Adrenal gland (tissue), 12 donors: ENCODE measurements around the gene SEC16A. TPM values are rescaled to one million over a fixed set of nuclear protein-coding genes. Genes with fewer than 3 reads are reported as not detected.
"Not testable (repeated sequence)": the region's sequence is repeated elsewhere in the genome, so short reads cannot be mapped to it uniquely, and the experiment has no call there.

Experiments used
- DNase-seq, 7 donors: peaks; one replicate each; pipeline ENCODE4 v3.0.0-alpha.2; 2019 to 2020
- H3K27ac ChIP-seq, 5 donors: fragments of 200-600 bp; sonication (generic) in 4 of 5; 1 replicate in 3 of 5; 2 replicates in 2 of 5; pipeline versions ENCODE4 v1.5.1 to v1.8.0; 2016 to 2020; ENCODE audit warnings: mild to moderate bottlenecking in 1 of 5
- H3K27me3 ChIP-seq: fragments of 200-600 bp; 2 replicates; pipeline ENCODE4 v1.8.0; 2021
- H3K36me3 ChIP-seq, 2 donors: fragments of 200-600 bp; replicated peaks in 1 of 2; 1 replicate in 1 of 2; 2 replicates in 1 of 2; pipeline versions ENCODE4 v1.5.1 to v1.8.0; 2018 to 2022
- H3K4me1 ChIP-seq, 2 donors: fragments of 200-600 bp; replicated peaks in 1 of 2; 1 replicate in 1 of 2; 2 replicates in 1 of 2; pipeline versions ENCODE4 v1.5.1 to v1.8.0; 2018 to 2021
- H3K4me3 ChIP-seq, 4 donors: fragments of 200-600 bp; sonication (generic) in 3 of 4; one replicate each; pipeline ENCODE4 v1.5.1; 2016 to 2018
- H3K9me3 ChIP-seq, 3 donors: fragments of 200-600 bp; sonication (generic) in 1 of 3; replicated peaks in 1 of 3; 1 replicate in 2 of 3; 2 replicates in 1 of 3; pipeline versions ENCODE4 v1.5.1 to v1.8.0; 2016 to 2021
- CTCF ChIP-seq, 6 experiments: fragments of 450-650 bp in 4 of 6; fragments of 200-600 bp in 2 of 6; sonication (generic) in 1 of 6; IDR thresholded peaks; 1 replicate in 5 of 6; 2 replicates in 1 of 6; pipeline versions ENCODE4 v1.5.1 to v1.8.0; 2016 to 2021; ENCODE audit warnings: antibody characterized with exemption in 6 of 6, mild to moderate bottlenecking in 2 of 6, moderate library complexity in 1 of 6
- POLR2A ChIP-seq, 2 donors: fragments of 450-650 bp; IDR thresholded peaks; one replicate each; pipeline ENCODE4 v1.6.1; 2017; ENCODE audit warnings: antibody characterized with exemption in 2 of 2, mild to moderate bottlenecking in 2 of 2, moderate library complexity in 1 of 2
- WGBS, 4 donors: extraction: QIAGEN DNeasy Blood & Tissue Kit in 2 of 4; methylation state at CpG; one replicate each; pipeline versions ENCODE4 v1.1.5 to v1.1.7; 2013 to 2017; 5-methylcytosine and 5-hydroxymethylcytosine counted together
- intact Hi-C, 2 donors: fragments of 100-400 bp; cut with DNase I; formaldehyde crosslinking; loops; one replicate each; pipeline versions ENCODE4 v1.14.1 to v1.15.0; 2022 to 2023
- polyA plus RNA-seq, 3 donors: library from polyadenylated mRNA; stranded (reverse); fragments of 200-250 nt in 2 of 3; fragments of 350-450 nt in 1 of 3; fragmentation: Illumina TruSeq in 1 of 3; extraction: RNeasy Lipid Tissue Mini Kit (QIAGEN cat#74804) in 1 of 3; gene quantifications; one replicate each; pipeline ENCODE4 v1.2.3, GENCODE V29; 2013 to 2014
- total RNA-seq, 9 donors: library from RNA; depleted of rRNA in 4 of 9; stranded (reverse); fragments of >200 nt in 4 of 9; fragments of 120-200 nt in 1 of 9; fragmentation: NEBNext Ultra II Directional in 1 of 9; extraction: Animal tissue kit (Norgen Biotek cat#: 25700) in 1 of 9; gene quantifications; one replicate each; pipeline versions ENCODE4 v1.1.0 to v1.2.4, GENCODE V29; 2013 to 2023
- donor health status: healthy with polysubstance abuse.
- donor health status: Bipolar disorder and iron deficiency.
- donor health status: DM: yes; HTN: yes; CAD: no.
- donor health status: DM: no; HTN: no; CAD: no.
- donor health status: DM: no; HTN: no; CAD: no.
- donor health status: DM: yes; HTN: yes; CAD: no.

SEC16A gene
- total and polyA plus RNA-seq, 12 donors = 18.8 to 107 (median 56.5) TPM

DNA sequence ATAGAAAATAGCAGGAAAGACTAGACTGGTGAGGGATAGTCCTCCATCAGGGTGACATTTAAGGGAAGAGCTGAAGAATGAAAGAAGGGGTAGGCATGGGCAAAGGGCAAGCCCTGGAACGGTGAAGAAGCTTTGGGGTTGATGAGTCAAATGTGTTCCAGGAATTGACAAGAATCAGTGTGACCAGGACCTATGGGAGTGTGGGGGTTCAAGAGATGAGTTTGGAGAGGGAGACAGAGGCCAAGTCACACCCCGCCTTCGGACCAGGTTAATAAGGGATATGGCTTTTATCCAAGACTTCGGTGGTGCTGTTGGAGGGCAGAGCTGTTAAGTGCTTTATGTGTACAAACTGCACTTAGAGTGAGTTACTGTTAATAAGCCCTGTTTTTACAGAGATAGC is 71.5 kb downstream of the SEC16A start:
- intact Hi-C loops = no loop called here
- Histone ChIP-seq H3K4me3 (peak overlapping the region in 3 of 4 donors; percentile 86 to 98 (median 94)), H3K9me3 (no peaks in the 10 kb centered on the region), H3K27me3 (no peaks in the 10 kb centered on the region), H3K4me1 (peaks cover 18 to 26% of the 10 kb centered on the region in 2 donors), H3K36me3 (peaks cover 0 to 55% of the 10 kb centered on the region in 2 donors), H3K27ac (no peak overlapping the region)
- TF ChIP-seq CTCF (IDR thresholded peaks at IDR 0.05) = no peak
- no peak for TF ChIP-seq POLR2A (IDR thresholded peaks at IDR 0.05)
- 35 to 43% (median 38%) methylated on average over 4 of the region's 4 CpGs for WGBS, 4 donors
- DNase-seq = no peak

DNA sequence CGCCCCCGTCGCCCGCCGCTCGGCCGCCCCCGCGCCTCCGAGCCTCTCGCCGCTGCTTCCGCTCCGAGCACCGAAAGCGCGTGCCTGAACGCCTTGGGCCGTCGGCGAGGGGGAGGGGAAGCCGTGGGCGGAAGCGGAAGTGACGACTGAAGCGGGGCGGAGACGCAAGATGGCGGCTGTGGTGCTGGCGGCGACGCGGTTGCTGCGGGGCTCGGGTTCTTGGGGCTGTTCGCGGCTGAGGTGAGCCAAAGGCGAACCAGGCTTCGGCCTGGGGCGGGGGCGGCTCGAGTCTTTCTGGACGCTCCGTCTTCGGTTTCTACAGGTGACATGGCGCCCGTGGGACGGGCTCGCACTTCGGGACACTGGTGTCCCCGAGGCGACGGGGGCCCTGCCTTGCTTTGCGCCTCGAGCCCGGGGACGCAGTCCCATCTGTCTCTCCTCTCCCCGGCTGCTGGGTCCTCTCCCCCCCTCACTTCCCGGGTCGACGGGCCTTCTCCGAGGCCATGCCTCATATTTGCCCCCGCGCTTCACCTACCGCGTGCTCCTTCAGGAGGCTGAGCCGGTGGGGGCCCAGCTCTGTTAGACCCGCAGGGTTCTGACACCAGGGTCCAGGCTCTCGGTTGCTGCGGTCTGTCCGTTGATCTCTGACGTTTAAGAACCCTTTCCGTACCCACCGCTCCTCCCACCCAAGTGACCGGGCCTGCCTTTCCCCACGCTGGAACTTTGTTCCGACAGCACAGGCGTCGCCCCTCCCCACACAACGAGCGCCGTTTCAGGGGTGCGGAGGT is 72.1 kb downstream of the SEC16A start, which contains the start of the genes ENTR1 and PMPCA:
Gene ENTR1 (minus strand): TSS at position 115 of the 788 bp plus-strand sequence. CDS start 217 bp downstream, outside the sequence.
Gene PMPCA (plus strand): TSS at position 159 of the 788 bp plus-strand sequence. CDS start 11 bp downstream, at position 170.
- H3K27ac ChIP-seq = peak within 1 kb of the TSS in 4 of 5 donors; percentile 74 to 91 (median 82)
- no peaks in the 10 kb centered on the region for H3K27me3 ChIP-seq
- peaks cover 0 to 54% of the 10 kb centered on the region in 2 donors for H3K36me3 ChIP-seq
- peak within 1 kb of the TSS; percentile 86 to 99 (median 96) for H3K4me3 ChIP-seq
- peaks cover 18 to 26% of the 10 kb centered on the region in 2 donors for H3K4me1 ChIP-seq
- intact Hi-C loops = no loop called here
- H3K9me3 ChIP-seq = no peaks in the 10 kb centered on the region
- DNase-seq = peak; percentile 90 to 96 (median 93)
- peak; percentile 76 to 82 for TF ChIP-seq POLR2A (IDR thresholded peaks at IDR 0.05)
- no peak for TF ChIP-seq CTCF (IDR thresholded peaks at IDR 0.05)
- 0 to 1% (median 0%) methylated on average over 18 to 83 of the region's 83 CpGs for WGBS, 4 donors

DNA sequence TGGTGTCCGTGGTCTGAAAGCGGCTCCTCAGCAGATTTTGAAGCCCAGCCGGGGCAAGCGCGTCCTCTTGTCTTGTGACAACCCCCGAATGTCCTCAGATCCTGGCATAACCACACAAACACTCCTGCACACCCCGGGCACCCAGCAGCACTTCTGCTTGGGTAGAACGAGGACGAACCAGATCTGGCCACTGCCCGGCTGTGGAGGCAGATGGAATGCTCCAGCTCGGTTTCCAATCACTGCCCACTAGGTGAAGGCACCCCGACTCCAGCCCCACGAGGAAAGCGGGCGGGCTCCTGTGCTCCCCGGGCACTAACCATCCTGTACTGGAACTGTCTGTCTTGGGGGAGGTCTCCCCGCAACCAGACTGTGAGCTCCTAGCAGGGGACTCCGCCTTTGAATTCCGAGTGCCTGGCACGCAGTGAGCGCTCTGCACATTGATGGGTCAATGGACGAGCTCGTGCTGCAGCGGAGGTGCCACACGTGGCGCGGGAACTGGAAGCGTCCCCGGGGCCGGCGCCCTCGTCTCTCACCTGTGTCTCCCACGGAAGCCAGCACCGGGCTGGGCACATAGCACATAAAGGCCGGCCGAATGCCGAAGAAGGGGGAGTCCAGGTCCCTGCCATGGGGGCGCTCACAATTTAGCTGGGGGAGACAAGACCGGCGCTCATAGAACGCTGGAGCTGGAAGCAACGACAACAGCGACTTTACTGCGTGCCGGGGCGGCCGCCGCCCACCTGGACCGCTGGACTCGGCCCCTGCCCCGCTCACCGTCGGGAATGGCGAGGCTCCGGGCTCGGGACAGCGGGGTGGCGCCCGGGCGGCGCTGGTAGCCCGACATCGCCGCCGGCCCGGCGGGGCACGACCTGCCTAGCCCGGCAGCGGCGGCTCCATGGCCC is 73.0 kb downstream of the SEC16A start:
- Histone ChIP-seq H3K4me1 (peaks cover 18 to 26% of the 10 kb centered on the region in 2 donors), H3K36me3 (peaks cover 0 to 54% of the 10 kb centered on the region in 2 donors), H3K27ac (peak overlapping the region in 3 of 5 donors; percentile 69 to 91 (median 81)), H3K4me3 (peak overlapping the region in 2 of 4 donors; percentile 44 to 86), H3K9me3 (no peaks in the 10 kb centered on the region), H3K27me3 (no peaks in the 10 kb centered on the region)
- DNase-seq = peak in 6 of 7 donors; percentile 48 to 74 (median 58)
- 8 to 19% (median 13%) methylated on average over 24 to 71 of the region's 71 CpGs for WGBS, 4 donors
- TF ChIP-seq POLR2A (IDR thresholded peaks at IDR 0.05) = no peak
- TF ChIP-seq CTCF (IDR thresholded peaks at IDR 0.05) = no peak
- intact Hi-C loops = no loop called here

DNA sequence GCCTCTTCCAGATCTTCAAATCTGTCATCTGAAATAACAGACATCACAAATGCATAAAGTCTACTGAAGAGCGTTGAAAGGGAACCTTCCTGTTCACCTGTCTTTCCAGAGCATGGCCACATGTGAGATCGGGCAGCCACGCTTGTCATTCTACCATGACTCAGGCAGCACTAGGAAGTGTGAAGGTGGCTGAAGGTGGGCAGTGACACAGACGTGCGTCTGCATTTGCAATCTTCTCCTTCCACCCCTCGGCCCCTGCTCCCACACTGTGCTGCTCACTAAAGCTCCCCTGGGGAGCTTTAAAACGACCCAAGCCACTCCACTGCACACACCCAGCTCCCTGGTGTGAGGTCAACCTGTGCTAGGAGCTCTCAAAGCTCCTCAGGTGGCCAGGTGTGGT is 74.9 kb downstream of the SEC16A start:
- H3K4me1 ChIP-seq = peaks cover 18 to 26% of the 10 kb centered on the region in 2 donors
- H3K36me3 ChIP-seq = peaks cover 0 to 46% of the 10 kb centered on the region in 2 donors
- intact Hi-C loops = no loop called here
- no peak for DNase-seq
- H3K27ac ChIP-seq = no peak overlapping the region
- H3K9me3 ChIP-seq = no peaks in the 10 kb centered on the region
- no peaks in the 10 kb centered on the region for H3K27me3 ChIP-seq
- TF ChIP-seq POLR2A (IDR thresholded peaks at IDR 0.05) (no peak), CTCF (IDR thresholded peaks at IDR 0.05) (no peak)
- 89 to 99% (median 93%) methylated on average over 6 to 7 of the region's 7 CpGs for WGBS, 4 donors
- no peak overlapping the region for H3K4me3 ChIP-seq

DNA sequence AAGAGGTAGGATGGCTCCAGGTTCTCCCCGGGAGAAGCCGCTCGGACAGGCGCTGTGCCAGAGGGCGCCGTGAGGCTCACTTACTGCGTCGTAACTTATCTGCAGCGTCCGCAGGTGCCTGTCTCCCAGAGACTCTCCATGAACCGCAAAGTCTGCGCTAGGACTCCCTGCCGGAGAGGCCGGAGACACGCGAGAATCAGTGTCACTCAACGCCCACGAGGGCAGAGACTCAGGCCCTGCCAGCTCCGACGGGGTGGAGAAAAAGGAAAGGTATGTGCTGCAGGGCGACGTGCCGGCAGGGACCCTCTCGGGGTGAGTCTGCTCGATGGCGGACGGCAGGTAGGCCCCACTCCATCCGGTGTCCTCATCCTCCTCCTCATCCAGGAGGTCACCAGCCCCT is 75.8 kb downstream of the SEC16A start:
- H3K9me3 ChIP-seq, H3K27me3 ChIP-seq, H3K4me3 ChIP-seq, DNase-seq, intact Hi-C loops, H3K27ac ChIP-seq: not testable (repeated sequence)
- Histone ChIP-seq H3K4me1 (peaks cover 18 to 22% of the 10 kb centered on the region in 2 donors), H3K36me3 (peaks cover 0 to 40% of the 10 kb centered on the region in 2 donors)
- WGBS, 4 donors = 94 to 97% (median 95%) methylated on average over 23 to 28 of the region's 28 CpGs

- H3K4me3 ChIP-seq, intact Hi-C loops: not testable (repeated sequence)
- peaks cover 0 to 40% of the 10 kb centered on the region in 2 donors for H3K36me3 ChIP-seq
These were observed 76.9 kb downstream of the SEC16A start for GRCh38 chr9:136405904-136406303.

More at GRCh38 chr9:136405904-136406303, 76.9 kb downstream of the SEC16A start:
- peaks cover 10 to 11% of the 10 kb centered on the region in 2 donors for H3K4me1 ChIP-seq
- 83 to 94% (median 89%) methylated on average over 10 of the region's 10 CpGs for WGBS, 4 donors
- H3K27ac ChIP-seq, H3K27me3 ChIP-seq, DNase-seq, H3K9me3 ChIP-seq: not testable (repeated sequence)
